HG03095 (cell line): ENCODE results near the gene NOVA2.

Experiments
- ATAC-seq: cut with Tn5 transposase; IDR thresholded peaks from one replicate; pipeline ENCODE4 v1.9.1; 2021; ENCODE audit warnings: moderate library complexity; ENCODE audit not compliant: unreplicated experiment

NOVA2 gene

DNA sequence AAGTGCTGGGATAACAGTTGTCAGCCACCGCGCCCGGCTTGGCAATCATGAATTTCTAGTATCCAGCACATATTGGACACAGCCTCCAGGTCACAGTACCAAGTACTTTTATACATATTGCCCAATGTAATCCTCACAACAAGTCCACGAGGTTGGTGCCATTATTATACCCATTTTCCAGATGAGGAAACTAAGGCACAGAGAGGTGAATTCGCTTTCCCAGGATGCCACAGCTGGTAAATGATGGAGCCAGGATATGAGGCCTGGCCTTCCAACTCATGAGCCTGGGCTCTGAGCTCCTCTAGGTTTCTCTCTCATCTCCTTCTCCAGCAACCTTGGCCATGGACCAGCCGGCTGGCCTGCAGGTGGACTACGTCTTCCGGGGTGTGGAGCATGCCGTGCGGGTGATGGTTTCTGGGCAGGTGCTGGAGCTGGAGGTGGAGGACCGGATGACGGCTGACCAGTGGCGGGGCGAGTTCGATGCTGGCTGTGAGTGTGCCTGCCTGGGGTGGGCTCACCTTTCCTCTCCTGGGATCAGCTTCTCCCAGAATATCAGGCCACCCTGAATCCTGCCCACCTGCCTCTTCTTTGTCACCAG, 29.1 kb upstream of the NOVA2 start:
- ATAC-seq: no peak

DNA sequence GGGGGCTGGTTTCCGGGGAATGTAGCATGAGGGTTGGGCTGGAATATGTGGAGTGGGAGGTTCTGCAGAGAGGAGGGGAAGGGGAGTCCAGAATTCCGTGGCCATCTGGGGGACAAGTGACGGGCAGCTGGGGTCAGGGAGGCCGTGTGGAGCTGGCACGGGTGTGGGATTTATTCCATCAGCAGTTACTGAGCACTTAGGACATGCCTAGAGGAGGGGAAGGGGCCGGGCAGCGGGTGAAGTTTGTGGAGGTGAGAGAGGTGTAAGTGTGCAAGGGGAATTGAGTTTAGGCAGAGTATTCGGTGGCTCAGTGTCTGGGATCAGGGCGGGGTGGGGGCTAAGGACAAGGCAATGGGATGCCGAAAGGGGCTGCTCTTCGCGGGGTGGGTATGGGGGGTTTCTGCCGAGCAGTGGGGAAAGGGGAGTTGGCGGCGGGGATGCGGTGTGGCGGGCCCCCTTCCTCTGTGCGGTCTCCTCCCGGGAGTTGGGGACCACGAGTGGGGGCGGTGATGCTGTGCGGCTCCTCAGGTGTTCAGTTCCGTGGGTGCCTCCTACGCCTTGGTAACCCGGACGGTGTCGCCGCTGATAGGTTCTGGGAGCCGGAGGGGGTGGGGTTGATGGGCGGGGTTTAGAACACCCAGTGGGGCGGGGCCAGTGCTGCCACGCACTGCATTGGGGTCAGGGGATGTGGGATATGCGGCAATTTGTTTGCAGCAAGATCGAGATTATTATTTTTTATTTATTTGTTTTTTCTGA, 27.0 kb upstream of the NOVA2 start:
- no peak for ATAC-seq

DNA sequence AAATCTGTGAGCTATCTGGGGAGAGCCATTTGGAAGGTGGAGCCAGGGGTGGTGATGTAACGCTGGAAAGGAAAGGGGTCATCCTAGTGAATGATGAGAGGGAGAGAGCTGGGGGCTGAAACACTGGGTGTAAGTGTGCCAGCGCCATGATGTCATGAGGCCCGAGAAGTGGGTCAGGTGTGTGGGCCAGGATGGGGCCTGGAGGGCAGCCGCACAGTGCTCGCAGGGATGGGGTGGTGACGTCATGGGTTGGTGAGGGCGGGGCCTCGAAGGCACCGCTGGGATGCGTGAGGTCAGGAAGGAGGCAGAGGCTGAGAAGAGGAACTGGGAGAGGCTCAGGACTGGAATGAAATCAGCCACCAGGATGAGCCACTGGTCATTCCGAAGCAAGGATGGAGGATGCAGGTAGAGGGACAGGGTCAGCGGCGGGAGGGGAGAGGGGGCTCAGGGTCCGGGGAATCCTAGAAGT, 26.0 kb upstream of the NOVA2 start:
- no peak for ATAC-seq

DNA sequence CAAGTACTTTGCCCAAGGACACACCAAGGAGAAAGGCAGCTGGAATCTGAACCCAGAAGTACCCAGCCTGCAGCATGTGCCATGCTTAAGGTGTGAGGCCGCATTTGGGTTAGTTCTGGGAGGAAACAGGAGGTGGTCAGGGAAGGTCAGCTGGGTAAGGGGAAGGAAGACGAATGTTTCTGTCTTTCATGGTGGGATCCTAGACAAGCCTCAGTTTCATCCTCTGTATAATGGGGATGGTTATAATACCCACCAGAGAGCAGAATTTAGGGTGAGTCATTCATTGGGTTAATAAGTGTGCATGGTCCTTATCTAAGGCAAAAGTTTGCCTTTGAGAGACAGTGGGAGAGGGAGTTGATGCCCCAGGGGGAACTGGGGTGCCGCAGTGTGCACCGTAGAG, 25.2 kb upstream of the NOVA2 start:
- ATAC-seq: no peak

DNA sequence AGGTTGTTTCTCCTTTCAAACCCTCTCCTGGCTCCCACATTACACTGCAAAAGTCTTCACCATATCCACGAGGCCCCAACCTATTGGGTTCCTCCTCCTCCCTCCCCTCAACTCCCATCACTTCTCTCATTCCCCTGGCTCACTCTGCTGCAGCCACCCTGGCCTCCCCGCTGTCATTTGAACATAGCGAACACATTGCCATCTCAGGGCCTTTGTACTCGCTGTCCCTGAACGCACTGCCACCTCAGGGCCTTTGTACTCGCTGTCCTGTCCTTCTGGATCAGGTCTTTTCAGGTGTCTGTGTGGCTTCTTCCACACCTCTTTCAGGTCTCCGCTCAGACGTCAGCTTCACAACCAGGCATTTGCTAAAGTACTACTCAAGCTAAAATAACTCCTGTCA, 23.3 kb upstream of the NOVA2 start:
- no peak for ATAC-seq

DNA sequence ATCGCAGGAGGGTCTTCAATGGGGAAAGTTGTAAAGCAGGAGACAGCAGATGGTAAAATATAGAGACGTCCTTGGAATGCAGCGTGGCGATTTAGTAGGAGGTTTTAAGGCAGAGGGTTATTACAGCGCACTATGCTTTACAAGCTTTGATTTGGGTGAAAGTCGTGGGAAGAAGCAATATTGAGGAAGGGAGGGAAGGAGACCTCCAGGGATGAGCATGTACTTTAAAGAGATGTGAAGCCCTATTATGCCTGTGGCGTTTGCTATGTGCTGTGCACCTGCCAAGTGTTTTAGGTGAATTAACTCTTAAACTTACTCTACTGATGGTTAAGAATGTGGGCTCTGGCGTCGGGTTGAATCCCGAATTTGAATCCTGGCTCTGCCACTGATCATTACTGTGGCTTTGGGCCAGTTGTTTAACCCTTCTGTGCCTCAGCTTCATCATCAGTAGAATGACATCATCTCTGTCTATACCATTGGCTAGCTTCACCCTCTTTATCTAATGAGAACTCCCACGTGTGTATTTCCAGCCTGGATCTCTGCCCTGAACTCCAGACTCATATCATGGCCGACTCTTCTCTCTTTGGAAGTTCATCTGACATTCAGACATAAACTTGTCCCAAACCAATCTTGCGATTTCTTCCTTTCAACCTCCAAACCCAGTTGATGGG, 22.2 kb upstream of the NOVA2 start:
- no peak for ATAC-seq

DNA sequence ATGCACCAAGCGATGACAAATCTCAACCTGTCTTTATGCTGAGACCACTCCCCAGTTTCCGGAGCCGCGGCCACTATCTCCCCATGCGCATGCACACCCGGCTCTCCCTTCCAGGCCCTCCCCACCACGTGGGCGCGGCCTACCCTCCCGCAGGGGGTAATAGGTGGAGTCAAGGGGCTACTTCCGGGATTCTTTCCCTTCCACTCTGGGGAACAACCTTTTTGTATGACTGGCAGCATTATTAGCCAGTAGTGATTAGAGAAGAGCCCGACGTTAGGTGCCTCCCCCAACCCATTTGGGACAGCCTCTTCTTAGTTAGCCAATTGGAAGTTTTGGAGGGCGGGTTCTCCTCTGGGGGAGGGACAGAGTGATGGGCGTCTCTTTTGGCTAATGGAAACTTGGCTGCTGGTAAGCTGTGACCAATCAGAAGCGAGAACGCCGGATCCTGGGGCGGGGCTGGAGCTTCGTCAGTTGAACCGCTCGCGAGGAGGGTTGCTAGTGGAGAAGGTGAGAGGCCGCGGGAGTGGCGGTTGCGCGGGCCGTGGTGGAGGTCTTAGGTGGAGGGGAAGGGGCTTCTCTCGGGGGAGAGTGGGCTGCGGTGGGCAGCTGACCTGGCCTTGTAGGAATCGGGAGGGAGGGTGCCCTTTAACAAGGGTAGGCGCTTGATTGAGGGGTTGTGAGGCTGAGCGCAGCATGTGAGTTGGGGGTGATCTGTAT, 21.5 kb upstream of the NOVA2 start, which contains the start of gene CCDC61:
CCDC61 (plus strand) TSS at position 470 of the 717 bp plus-strand sequence. CDS start 7,552 bp downstream, outside the sequence.
- ATAC-seq: peak; percentile 90

DNA sequence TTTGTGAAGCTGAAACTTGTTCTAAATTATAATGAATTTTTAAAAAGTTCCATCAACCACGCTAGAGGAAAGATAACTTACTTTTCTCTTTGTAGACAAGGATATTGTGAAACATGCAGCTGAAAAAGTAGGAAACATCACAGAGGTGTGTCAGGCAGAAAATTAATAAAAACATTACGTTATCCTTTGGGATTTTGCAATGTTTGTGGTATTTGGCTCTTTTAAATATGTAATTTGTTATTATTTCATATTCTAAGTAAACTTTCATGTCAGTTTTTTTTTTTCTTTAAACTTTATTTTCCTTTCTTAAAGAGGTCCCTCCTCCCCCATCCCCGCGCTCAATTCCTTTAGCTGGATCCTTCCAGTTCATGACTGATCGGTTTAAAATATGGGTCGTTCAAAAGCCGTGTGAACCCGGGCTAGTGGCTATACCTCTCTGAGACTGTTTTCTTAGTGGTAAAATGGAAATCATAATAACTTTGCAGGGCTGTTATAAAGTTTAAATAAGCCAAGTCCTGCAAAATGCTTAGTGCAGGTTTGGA, 20.9 kb upstream of the NOVA2 start:
- ATAC-seq: no peak

DNA sequence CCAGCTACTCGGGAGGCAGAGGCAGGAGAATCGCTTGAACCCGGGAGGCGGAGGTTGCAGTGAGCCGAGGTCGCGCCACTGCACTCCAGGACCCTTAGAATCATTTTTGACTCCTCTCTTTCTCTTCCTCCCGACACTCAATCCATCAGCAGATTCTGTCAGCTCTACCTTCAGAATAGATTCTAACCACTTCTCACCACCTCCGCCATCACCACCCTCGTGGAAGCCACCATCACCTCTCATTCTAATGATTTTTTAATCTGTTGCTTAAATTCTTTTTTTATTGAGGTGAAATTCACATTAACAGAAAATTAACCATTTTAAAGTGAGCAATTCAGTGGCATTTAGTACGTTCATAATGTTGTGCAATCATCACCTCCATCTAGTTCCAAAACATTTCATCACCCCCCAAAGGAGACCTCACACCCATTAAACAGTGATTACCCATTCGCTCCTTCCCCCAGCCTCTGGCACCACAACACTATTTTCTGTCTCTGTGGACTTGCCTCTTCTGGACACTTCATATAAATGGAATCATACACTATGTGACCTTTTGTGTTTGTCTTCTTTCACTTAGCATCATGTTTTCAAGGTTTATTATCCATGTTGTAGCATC, 16.6 kb upstream of the NOVA2 start:
- ATAC-seq: no peak

DNA sequence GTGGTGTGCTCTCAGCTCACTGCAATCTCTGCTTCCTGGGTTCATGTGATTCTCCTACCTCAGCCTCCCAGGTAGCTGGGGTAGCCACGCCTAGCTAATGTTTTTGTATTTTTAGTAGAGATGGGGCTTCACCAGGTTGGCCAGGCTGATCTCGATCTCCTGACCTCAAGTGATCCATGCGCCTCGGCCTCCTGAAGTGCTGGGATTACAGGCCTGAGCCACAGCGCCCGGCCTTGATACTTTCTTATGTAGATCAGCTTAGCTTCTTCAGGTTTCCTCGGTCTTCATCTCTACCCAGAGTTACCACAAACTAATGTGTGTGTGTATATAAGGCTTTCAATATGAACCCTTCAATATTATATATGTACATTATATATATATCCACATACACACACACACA, 11.7 kb upstream of the NOVA2 start:
- no peak for ATAC-seq

DNA sequence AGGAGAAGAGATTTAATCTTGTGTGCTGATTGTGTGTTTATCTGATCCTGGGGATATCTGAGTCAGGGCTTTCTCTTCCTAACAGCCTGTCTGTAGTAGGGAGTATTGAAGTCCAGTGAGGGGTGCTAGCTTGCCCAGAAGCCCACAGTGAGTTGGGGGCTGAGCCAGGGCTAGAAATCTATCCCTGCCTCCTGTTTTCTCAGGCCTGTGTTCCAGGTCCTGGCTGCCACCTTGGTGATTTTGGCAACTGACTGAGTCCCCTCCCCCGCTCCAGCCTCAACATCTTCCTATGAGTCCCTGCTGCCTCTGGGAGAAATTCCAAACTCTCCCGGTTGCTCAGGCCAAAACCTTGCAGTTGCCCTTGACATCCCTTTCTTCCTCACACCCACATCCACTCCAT, 7.7 kb upstream of the NOVA2 start:
- no peak for ATAC-seq

DNA sequence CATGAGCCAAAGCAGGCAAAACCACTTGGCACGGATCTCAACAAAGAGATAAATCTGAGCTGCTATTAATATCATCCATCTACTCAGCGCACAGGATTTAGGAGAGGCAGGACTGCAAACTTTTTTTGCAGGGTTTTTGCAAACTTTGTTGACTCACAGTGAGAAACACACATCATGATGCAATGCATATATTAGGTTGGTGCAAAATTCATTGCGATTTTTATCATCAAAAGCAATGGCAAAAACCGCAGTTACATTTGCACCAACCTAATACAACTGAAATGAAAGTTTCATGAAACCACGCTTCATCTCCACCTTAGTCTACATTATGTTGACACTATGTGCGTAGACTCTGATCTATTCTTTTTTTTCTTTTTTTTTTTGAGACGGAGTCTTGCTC, 4.5 kb upstream of the NOVA2 start:
- no peak for ATAC-seq

DNA sequence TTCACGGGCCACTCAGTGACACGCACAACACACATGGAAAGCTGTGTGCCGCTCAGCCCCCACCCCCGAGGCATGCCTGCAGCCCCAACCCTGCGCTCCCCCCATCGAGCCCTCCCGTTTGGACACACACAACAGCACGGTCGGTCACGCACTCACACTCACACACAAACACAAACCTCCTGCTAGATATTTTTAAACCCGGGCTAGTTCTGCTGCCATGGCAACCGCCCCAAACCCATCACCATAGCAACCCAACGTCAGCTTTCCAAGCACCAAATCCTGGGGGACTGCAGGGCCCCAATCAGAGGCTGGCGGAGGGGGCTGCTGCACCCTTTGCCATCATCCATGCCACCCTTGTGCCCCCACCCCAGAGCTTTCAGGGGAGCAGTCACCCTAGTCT, 2.5 kb upstream of the NOVA2 start:
- no peak for ATAC-seq

DNA sequence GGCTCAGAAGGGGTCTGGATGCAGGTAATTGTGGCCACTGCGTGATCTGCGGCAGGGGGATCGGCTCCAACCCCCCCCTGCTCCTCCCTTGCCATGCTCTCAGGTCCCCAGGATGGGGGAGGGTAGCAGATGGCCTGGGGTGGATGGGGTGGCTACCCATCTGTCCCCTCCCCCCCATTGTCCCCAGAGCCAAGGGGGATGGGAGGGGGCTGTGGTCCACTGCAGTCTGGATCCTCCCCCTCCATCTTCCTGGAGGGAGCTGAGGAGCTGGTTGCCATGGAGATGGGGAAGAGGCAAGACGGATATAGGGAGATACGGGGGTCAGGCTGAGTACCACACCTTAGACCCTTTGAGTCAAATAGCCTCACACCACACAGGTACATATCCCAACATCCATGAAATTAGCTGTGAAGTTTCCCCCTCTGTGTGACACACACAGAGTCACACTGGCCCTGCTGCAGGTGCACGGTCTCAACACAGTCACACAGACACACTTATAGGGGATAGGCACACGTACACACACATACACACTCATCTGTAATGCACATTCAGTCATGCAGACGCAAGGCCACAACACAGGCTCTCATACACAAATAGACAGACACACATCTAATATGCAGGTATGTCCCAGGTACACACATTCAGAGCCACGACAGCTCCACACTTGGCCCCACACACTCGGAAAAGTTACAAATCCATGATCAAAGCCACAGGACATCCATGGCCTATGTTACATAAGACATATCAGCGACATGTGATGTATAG, 1.8 kb upstream of the NOVA2 start:
- ATAC-seq: no peak

DNA sequence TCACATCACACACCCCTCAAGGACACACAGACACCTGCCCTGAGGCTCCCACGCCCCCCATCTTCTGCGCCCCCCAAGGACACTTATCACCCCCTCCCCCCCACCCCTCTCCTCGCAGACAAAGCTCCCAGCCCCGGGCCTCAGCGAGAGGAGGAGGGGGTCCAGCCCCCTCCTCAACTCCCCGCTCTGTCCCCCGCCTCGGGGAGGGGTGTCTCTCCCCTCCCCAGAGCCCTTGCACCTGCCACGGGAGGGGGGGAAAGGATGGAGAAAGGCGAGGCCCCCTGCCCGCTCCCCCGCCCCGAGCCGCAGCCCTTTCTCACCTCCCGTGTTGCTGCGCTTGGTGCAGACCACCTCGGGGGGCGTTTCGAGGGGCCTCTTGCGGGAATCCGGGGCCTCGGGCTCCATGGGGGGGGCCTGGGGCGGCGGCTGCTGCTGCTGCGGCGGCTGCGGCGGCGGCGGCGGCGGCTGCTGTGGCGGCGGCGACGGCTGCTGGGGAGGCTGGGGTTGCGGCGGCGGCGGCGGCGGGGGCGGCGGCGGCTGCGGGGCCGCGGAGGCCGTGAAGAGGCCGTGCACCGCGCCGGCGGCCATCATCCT, 621 bp downstream of the NOVA2 start:
- no peak for ATAC-seq

DNA sequence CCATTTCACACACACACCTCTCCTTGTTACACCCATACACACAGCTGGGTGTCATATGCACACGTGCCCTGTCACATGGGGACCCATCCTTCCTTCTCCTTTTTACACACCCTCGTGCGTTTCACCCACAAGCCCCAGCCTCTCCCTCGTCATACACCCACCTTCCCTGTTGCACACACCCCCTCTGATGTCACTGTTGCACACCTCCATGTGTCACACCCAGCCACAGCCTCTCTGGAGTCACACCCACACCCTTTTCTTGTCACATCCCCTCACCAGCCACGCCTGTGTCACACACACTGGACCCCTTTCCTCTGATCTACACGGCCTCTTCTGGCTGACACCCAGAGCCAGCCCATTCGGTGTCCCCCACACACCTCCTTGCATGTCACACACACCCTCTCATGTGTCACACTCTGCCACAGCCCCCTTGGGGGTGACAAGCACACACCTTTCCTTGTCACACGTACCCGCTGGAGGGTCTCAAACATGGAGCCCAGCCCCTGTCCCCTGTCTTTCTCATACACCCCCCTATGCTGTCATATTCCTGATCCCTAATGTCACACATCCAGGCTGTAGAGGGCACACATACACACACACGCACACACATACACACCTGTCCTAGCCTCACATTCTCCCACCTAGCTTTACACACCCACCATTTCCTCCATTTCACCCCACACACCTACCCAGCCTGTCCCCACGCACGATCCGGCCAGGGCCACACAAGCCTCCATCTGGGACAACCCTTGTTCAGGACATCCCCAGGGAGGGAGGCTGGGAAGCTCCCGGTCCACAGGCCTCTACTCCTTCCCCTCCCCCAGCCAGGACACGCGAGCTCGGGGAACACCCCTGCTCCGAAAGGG, 1.4 kb downstream of the NOVA2 start:
- no peak for ATAC-seq

DNA sequence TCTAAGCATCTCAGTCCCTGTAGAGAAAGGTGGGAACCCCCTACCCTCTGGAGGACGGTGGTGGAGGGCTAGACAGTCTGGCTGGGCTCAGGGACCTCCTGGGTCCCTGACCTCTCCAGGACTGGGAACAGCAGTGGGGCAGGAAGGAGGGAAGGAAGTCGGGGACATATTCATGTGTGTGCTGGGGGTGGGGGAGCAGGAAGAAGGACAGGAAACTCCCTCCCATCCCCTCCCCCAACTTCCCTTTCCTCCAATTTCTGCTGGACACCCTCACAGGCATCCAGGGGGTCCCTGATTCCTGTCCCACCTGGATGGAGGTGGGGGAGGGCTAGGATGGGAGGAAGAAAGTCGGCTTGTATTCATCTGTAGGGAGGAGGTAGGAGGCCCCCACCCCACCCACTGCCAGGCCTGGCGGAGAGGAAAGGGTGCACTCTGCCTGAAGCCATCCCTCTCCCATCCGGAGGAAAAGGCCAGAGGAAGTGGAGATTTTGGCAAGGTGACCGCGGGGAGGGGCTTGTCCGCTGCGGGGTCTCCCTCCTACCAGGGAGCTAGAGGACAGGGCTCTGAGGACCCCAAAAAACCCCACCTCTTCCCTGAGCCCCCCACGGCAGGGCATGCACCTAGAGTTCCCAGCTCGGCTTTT, 2.3 kb downstream of the NOVA2 start:
- ATAC-seq: no peak

DNA sequence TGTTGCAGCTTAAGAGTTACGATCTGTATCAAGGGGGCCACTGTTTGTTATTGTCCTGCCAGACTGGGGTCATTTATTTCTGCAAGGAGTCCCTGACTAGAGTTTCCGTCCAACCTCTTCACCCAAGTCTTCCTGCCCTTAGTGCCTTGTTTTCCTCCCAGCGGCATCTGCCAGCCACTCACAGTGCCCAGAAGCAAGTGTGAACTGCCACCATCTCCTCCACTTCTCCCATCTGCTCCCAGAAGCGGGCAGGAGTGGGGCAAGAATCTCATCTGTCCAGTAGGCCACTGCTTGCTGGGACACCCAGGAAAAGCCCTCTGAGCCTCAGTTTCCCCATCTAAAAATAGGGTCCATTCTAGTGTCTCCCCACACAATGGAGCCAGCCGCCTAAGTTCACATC, 4.0 kb downstream of the NOVA2 start:
- ATAC-seq: no peak
